Effector memory CD8-positive, alpha-beta T cell (primary cell): ENCODE results near the gene RHOBTB1.

ENCODE experiments used
- ATAC-seq: fragments of 150-1000 bp; cut with Tn5 transposase; replicated peaks from 2 replicates; pipeline ENCODE4 v1.10.0; 2021; ENCODE audit warnings: mild to moderate bottlenecking, moderate library complexity
- DNase-seq, 3 experiments: peaks; one replicate each; pipeline ENCODE4 v3.0.0; 2021
- H3K27ac Mint-ChIP-seq, 2 donors: one replicate each; pipeline ENCODE4 v1.8.0; 2022; ENCODE audit warnings: mild to moderate bottlenecking in 2 of 2, mixed read lengths in 2 of 2, moderate library complexity in 2 of 2
- H3K27me3 Mint-ChIP-seq, 2 donors: one replicate each; pipeline ENCODE4 v1.8.0; 2022; ENCODE audit warnings: mixed read lengths in 2 of 2
- H3K36me3 Mint-ChIP-seq: one replicate; pipeline ENCODE4 v1.8.0; 2022; ENCODE audit warnings: mild to moderate bottlenecking, moderate library complexity, mixed read lengths; ENCODE audit not compliant: insufficient read depth
- H3K4me1 Mint-ChIP-seq, 2 donors: one replicate each; pipeline ENCODE4 v1.8.0; 2022; ENCODE audit warnings: low read depth in 2 of 2, mixed read lengths in 2 of 2
- H3K4me3 Mint-ChIP-seq, 2 donors: one replicate each; pipeline ENCODE4 v1.8.0; 2022; ENCODE audit warnings: mild to moderate bottlenecking in 2 of 2, mixed read lengths in 2 of 2, moderate library complexity in 2 of 2
- H3K9me3 Mint-ChIP-seq, 2 donors: one replicate each; pipeline ENCODE4 v1.8.0; 2022; ENCODE audit warnings: mixed read lengths in 2 of 2

The RHOBTB1 gene

GRCh38 chr10:60901561-60902235, 42.3 kb downstream of the RHOBTB1 start:
- Mint-ChIP-seq H3K36me3 (no peaks in the 10 kb centered on the region), H3K27ac (no peak overlapping the region), H3K27me3 (peaks cover 25 to 30% of the 10 kb centered on the region in 2 donors), H3K4me3 (no peak overlapping the region), H3K4me1 (no peaks in the 10 kb centered on the region), H3K9me3 (no peaks in the 10 kb centered on the region)
- ATAC-seq (no peak), DNase-seq (no peak)

DNA sequence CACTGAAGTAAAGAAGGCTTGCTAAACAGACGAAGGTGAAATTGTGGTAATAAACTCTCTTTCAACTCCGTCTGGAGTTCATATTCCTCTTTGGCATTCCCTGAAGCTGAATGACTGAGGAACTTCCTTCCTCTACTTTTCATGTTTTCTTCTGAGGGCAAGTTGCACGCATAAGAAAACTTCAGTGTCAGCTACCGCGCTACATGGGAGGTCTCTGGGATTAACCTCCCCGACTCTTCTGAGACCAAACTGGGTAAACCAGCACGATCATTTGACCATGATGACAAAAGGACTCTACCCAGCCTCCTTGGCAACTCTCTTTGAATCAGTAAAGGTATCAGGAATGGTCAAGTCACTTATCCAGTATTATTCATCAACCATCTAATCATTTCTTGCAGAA, 44.7 kb downstream of the RHOBTB1 start:
- Mint-ChIP-seq H3K4me3 (no peak overlapping the region), H3K27me3 (peaks cover 22 to 23% of the 10 kb centered on the region in 2 donors), H3K4me1 (no peaks in the 10 kb centered on the region), H3K27ac (no peak overlapping the region), H3K9me3 (no peaks in the 10 kb centered on the region), H3K36me3 (no peaks in the 10 kb centered on the region)
- ATAC-seq, result no peak
- no peak for DNase-seq

- H3K27ac Mint-ChIP-seq, result no peak overlapping the region
- DNase-seq, result no peak
- no peak for ATAC-seq
- peaks cover 24% of the 10 kb centered on the region in 2 donors for H3K27me3 Mint-ChIP-seq
- no peaks in the 10 kb centered on the region for H3K9me3 Mint-ChIP-seq
- H3K4me1 Mint-ChIP-seq, result no peaks in the 10 kb centered on the region
- H3K36me3 Mint-ChIP-seq, result no peaks in the 10 kb centered on the region
- H3K4me3 Mint-ChIP-seq, result no peak overlapping the region
These were observed 45.7 kb downstream of the RHOBTB1 start for GRCh38 chr10:60898321-60898720.

DNA sequence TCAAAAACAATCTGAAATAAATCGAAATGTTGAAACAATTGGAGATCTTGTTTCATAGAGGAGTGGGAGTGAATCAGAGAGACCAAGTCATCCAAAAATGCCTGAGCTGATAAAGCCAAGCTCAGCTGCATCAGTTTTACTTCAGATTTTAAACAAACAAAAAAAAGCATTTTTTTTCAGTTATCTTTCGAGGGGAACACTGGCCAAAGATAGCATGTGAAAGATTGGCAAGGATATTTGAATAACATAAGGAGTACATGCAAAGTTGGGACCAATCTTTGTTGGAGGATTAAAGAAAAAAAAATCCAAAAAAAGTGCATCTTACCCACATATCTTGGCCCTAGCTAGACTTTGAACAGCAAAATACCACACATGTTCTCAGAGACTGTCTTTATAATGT, 47.2 kb downstream of the RHOBTB1 start:
- no peak for ATAC-seq
- H3K27me3 Mint-ChIP-seq, result peaks cover 23 to 28% of the 10 kb centered on the region in 2 donors
- H3K9me3 Mint-ChIP-seq, result no peaks in the 10 kb centered on the region
- no peak for DNase-seq
- no peak overlapping the region for H3K4me3 Mint-ChIP-seq
- H3K4me1 Mint-ChIP-seq, result no peaks in the 10 kb centered on the region
- no peak overlapping the region for H3K27ac Mint-ChIP-seq
- no peaks in the 10 kb centered on the region for H3K36me3 Mint-ChIP-seq

- no peak overlapping the region for H3K4me3 Mint-ChIP-seq
- peaks cover 24 to 30% of the 10 kb centered on the region in 2 donors for H3K27me3 Mint-ChIP-seq
- ATAC-seq (no peak), DNase-seq (no peak)
- H3K9me3 Mint-ChIP-seq, result no peaks in the 10 kb centered on the region
- no peaks in the 10 kb centered on the region for H3K4me1 Mint-ChIP-seq
- H3K36me3 Mint-ChIP-seq, result no peaks in the 10 kb centered on the region
- H3K27ac Mint-ChIP-seq, result no peak overlapping the region
These were observed 48.0 kb downstream of the RHOBTB1 start for GRCh38 chr10:60896033-60896432.

GRCh38 chr10:60894786-60895185, 49.2 kb downstream of the RHOBTB1 start:
- H3K4me1 Mint-ChIP-seq, result no peaks in the 10 kb centered on the region
- no peak for DNase-seq
- peaks cover 28% of the 10 kb centered on the region in 2 donors for H3K27me3 Mint-ChIP-seq
- ATAC-seq, result no peak
- no peak overlapping the region for H3K27ac Mint-ChIP-seq
- H3K4me3 Mint-ChIP-seq, result no peak overlapping the region
- H3K9me3 Mint-ChIP-seq, result no peaks in the 10 kb centered on the region
- no peaks in the 10 kb centered on the region for H3K36me3 Mint-ChIP-seq

DNA sequence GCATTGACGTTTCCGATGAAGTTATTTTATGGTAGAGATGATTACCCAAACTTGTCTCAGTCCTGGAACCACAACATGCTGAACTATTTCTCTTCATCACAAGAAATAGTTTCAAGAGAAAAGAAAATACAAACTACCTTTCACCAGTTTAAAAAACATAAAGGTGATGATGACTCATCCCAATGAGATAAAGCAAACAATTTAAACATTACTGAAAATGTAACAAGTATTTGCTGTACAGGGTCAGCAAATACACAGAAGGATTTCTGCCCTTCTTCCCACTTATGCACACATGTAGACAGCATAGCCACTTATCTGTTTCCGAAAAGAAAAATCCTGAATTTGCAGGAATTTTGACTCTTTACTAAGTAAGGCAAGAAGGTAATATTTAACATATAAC, 50.8 kb downstream of the RHOBTB1 start:
- no peaks in the 10 kb centered on the region for H3K4me1 Mint-ChIP-seq
- H3K4me3 Mint-ChIP-seq, result no peak overlapping the region
- ATAC-seq (no peak), DNase-seq (no peak)
- H3K36me3 Mint-ChIP-seq, result no peaks in the 10 kb centered on the region
- H3K27me3 Mint-ChIP-seq, result peaks cover 23 to 27% of the 10 kb centered on the region in 2 donors
- no peak overlapping the region for H3K27ac Mint-ChIP-seq
- no peaks in the 10 kb centered on the region for H3K9me3 Mint-ChIP-seq

GRCh38 chr10:60892571-60892970, 51.4 kb downstream of the RHOBTB1 start:
- Mint-ChIP-seq H3K27me3 (peaks cover 23 to 33% of the 10 kb centered on the region in 2 donors), H3K27ac (no peak overlapping the region), H3K9me3 (no peaks in the 10 kb centered on the region), H3K4me3 (no peak overlapping the region), H3K36me3 (no peaks in the 10 kb centered on the region), H3K4me1 (no peaks in the 10 kb centered on the region)
- ATAC-seq, result no peak
- DNase-seq, result no peak

DNA sequence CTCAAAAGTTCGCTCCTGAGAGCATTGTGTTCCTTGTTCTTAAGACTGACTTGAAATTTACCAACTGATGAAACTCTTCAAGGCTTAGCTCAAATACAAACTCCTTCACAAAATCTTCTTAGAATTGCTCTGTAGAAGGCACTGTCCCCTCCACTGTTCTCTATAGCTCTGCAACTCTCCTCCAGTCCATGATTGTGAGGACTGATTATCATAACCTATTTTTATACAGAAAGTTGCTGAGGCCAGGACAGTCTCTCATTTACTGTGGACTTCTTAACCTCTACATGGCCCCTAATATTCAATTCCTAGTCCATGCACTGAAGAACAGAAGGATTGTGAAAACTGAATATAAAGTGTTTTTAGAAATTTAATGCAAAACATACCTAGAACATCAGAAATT, 53.2 kb downstream of the RHOBTB1 start:
- DNase-seq (no peak), ATAC-seq (no peak)
- Mint-ChIP-seq H3K4me1 (no peaks in the 10 kb centered on the region), H3K27ac (no peak overlapping the region), H3K9me3 (peaks cover 0 to 2% of the 10 kb centered on the region in 2 donors), H3K36me3 (no peaks in the 10 kb centered on the region), H3K4me3 (no peak overlapping the region), H3K27me3 (peaks cover 17 to 45% of the 10 kb centered on the region in 2 donors)

DNA sequence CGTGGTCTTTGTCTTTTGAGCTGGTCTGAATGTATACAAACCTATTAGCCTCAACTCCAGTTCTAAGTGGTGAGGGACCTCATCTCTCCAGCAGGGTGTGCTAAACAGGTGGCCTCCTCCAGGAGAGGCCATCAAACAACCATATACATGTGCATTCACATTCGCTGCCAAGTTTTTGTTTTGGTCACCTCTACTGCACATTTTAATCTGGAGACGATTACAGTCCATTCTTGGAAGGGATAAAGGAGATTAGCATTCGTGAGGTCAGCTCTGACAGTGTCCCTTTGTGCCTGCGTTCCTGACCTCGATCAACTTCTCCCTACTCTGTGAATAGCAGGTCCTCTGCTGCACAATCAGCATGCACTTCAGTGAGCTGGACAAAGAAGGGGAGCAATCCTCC, 60.8 kb downstream of the RHOBTB1 start:
- Mint-ChIP-seq H3K9me3 (peaks cover 0 to 2% of the 10 kb centered on the region in 2 donors), H3K36me3 (no peaks in the 10 kb centered on the region), H3K4me3 (no peak overlapping the region), H3K27me3 (peaks cover 11 to 23% of the 10 kb centered on the region in 2 donors), H3K27ac (no peak overlapping the region), H3K4me1 (no peaks in the 10 kb centered on the region)
- no peak for ATAC-seq
- DNase-seq, result no peak

DNA sequence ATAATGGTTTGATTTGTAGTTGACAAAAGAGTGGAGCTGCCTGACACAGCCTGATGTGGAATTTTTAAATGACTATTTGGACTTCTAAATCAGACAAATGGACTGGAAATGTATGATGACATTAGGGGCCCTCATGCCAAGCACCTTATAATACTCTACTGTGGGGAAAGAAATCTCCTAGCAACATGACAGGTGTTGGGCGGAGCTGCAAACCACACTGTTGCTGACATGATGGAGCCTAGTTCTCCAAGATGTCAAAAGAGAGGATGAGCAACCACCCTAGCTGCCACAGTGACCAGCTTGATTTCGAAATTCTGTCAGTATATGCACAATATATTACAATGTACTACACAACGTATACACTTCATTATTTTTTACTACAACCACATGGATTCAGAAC, 65.8 kb downstream of the RHOBTB1 start:
- Mint-ChIP-seq H3K36me3 (no peaks in the 10 kb centered on the region), H3K9me3 (no peaks in the 10 kb centered on the region), H3K27me3 (peaks cover 12 to 14% of the 10 kb centered on the region in 2 donors), H3K4me3 (no peak overlapping the region), H3K27ac (no peak overlapping the region), H3K4me1 (no peaks in the 10 kb centered on the region)
- ATAC-seq, result no peak
- no peak for DNase-seq

- Mint-ChIP-seq H3K27me3 (peaks cover 12 to 14% of the 10 kb centered on the region in 2 donors), H3K4me3 (no peak overlapping the region), H3K9me3 (no peaks in the 10 kb centered on the region), H3K36me3 (no peaks in the 10 kb centered on the region), H3K4me1 (no peaks in the 10 kb centered on the region), H3K27ac (no peak overlapping the region)
- ATAC-seq (no peak), DNase-seq (no peak)
These were observed 66.2 kb downstream of the RHOBTB1 start for GRCh38 chr10:60877777-60878120.

DNA sequence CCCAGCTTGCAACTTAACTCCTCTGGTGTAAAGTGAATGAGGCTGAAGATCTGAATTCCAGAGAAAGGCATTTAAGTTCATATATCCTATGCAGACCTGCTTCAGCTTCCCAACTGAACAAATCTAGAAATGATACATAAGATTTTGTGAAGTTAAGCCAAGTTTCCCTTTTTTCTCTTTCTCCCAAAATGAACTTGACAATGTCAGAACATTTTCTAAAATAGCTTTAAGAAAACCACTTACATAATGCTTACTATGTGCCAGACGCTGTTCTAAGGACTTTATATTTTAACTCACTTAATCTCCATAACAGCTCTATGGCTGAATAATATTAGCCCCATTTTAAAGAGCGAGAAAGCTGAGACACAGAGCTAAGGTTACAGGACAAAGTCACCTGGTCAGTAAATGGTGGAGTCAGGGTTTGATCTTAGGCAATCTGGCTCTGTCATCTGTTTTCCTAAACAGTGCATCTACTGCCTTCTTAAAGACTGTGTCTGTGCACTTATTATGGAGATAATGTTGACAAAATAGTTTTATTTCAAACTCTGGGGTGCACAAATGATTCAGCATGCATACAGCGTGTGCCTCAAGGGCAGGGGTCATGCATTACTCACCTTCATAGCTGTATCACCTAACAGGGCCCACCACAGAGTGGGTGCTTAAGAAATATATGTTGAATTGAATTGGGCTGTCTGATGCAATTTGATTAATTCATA, 66.8 kb downstream of the RHOBTB1 start:
- Mint-ChIP-seq H3K27ac (no peak overlapping the region), H3K4me3 (no peak overlapping the region), H3K27me3 (peaks cover 12 to 16% of the 10 kb centered on the region in 2 donors), H3K36me3 (no peaks in the 10 kb centered on the region), H3K9me3 (no peaks in the 10 kb centered on the region), H3K4me1 (no peaks in the 10 kb centered on the region)
- ATAC-seq (no peak), DNase-seq (no peak)

GRCh38 chr10:60873758-60874157, 70.2 kb downstream of the RHOBTB1 start:
- ATAC-seq, result no peak
- DNase-seq, result no peak
- H3K27ac Mint-ChIP-seq, result no peak overlapping the region
- no peaks in the 10 kb centered on the region for H3K36me3 Mint-ChIP-seq
- H3K27me3 Mint-ChIP-seq, result peaks cover 12 to 25% of the 10 kb centered on the region in 2 donors
- H3K4me1 Mint-ChIP-seq, result no peaks in the 10 kb centered on the region
- no peak overlapping the region for H3K4me3 Mint-ChIP-seq
- no peaks in the 10 kb centered on the region for H3K9me3 Mint-ChIP-seq
